Ureter (tissue), 1 donor: ENCODE results near the gene ZNF521. TPM values are rescaled to one million over a fixed set of nuclear protein-coding genes. Genes with fewer than 3 reads are reported as not detected.

ENCODE experiments used
- DNase-seq: peaks from one replicate; pipeline ENCODE4 v3.0.0-alpha.2; 2020; ENCODE audit warnings: low spot score
- total RNA-seq: library from RNA; stranded (reverse); gene quantifications from one replicate; pipeline ENCODE4 v1.2.4, GENCODE V29; 2023
- donor health status: DM: yes; HTN: yes; CAD: no.

ZNF521 gene
- total RNA-seq, 1 donor from 2014 or later: 11.6 TPM

GRCh38 chr18:25075783-25076182 lies 276.2 kb downstream of the ZNF521 start:
- DNase-seq: no peak

GRCh38 chr18:25075331-25075730 lies 276.6 kb downstream of the ZNF521 start:
- no peak for DNase-seq

- DNase-seq: no peak
Measured at GRCh38 chr18:25074925-25075324, 277.0 kb downstream of the ZNF521 start.

GRCh38 chr18:25072205-25072604 lies 279.8 kb downstream of the ZNF521 start:
- DNase-seq: no peak

- DNase-seq: no peak
Measured at GRCh38 chr18:25067275-25068025, 284.5 kb downstream of the ZNF521 start.

- no peak for DNase-seq
Measured at GRCh38 chr18:25066516-25066915, 285.4 kb downstream of the ZNF521 start.

- DNase-seq: no peak
Measured at GRCh38 chr18:25062720-25063119, 289.2 kb downstream of the ZNF521 start.

- no peak for DNase-seq
Measured at GRCh38 chr18:25061395-25061794, 290.6 kb downstream of the ZNF521 start.

- no peak for DNase-seq
Measured at GRCh38 chr18:25058521-25058920, 293.4 kb downstream of the ZNF521 start.

GRCh38 chr18:25057491-25058050 lies 294.4 kb downstream of the ZNF521 start:
- DNase-seq: no peak

GRCh38 chr18:25056429-25056828 lies 295.5 kb downstream of the ZNF521 start:
- no peak for DNase-seq

- DNase-seq: no peak
Measured at GRCh38 chr18:25055076-25055475, 296.9 kb downstream of the ZNF521 start.

- no peak for DNase-seq
Measured at GRCh38 chr18:25053466-25053865, 298.5 kb downstream of the ZNF521 start.

GRCh38 chr18:25052511-25052921 lies 299.4 kb downstream of the ZNF521 start:
- DNase-seq: no peak

- no peak for DNase-seq
Measured at GRCh38 chr18:25050605-25051004, 301.4 kb downstream of the ZNF521 start.

GRCh38 chr18:25047983-25048382 lies 304.0 kb downstream of the ZNF521 start:
- DNase-seq: no peak

GRCh38 chr18:25047421-25047820 lies 304.5 kb downstream of the ZNF521 start:
- no peak for DNase-seq

- no peak for DNase-seq
Measured at GRCh38 chr18:25044694-25045093, 307.3 kb downstream of the ZNF521 start.

- no peak for DNase-seq
Measured at GRCh38 chr18:25043104-25043503, 308.9 kb downstream of the ZNF521 start.

GRCh38 chr18:25042641-25043051 lies 309.3 kb downstream of the ZNF521 start:
- DNase-seq: no peak

- DNase-seq: no peak
Measured at GRCh38 chr18:25039781-25040180, 312.2 kb downstream of the ZNF521 start.

- DNase-seq: no peak
Measured at GRCh38 chr18:25038261-25038660, 313.7 kb downstream of the ZNF521 start.

- DNase-seq: no peak
Measured at GRCh38 chr18:25033747-25034471, 318.1 kb downstream of the ZNF521 start.
